K562 (cell line): Measurements from ENCODE around the gene MRPL52. TPM values are rescaled to one million over a fixed set of nuclear protein-coding genes. Genes with fewer than 3 reads are reported as not detected.

Experiments
- BACH1 ChIP-seq: fragments of 200-800 bp; sonication (Bioruptor generic); IDR thresholded peaks from 2 replicates; pipeline ENCODE4 v1.6.1; 2016; ENCODE audit warnings: missing genetic modification characterization, missing compliant biosample characterization
- BRD4 ChIP-seq: fragments of 200-600 bp; sonication (generic); IDR thresholded peaks from 2 replicates; pipeline ENCODE4 v1.6.1; 2017; ENCODE audit warnings: inconsistent platforms
- CUX1 ChIP-seq: fragments of 200-800 bp; sonication (Bioruptor generic); IDR thresholded peaks from 2 replicates; pipeline ENCODE4 v1.6.1; 2016; ENCODE audit warnings: missing genetic modification characterization, missing compliant biosample characterization
- E2F1 ChIP-seq: sonication (generic); formaldehyde crosslinking; IDR thresholded peaks from 2 replicates; pipeline ENCODE4 v1.8.1; 2023; ENCODE audit warnings: mild to moderate bottlenecking, missing genetic modification reagents, moderate library complexity
- KLF1 ChIP-seq: fragments of 450-650 bp; IDR thresholded peaks from 2 replicates; pipeline ENCODE4 v1.6.1; 2016; ENCODE audit warnings: missing genetic modification characterization, missing compliant biosample characterization
- RREB1 ChIP-seq: fragments of 250-450 bp; sonication (Bioruptor Pico); IDR thresholded peaks from 2 replicates; pipeline ENCODE4 v1.4.0; 2020
- SMARCA5 ChIP-seq: fragments of 450-650 bp; IDR thresholded peaks from 2 replicates; pipeline ENCODE4 v1.6.1; 2016
- USF1 ChIP-seq: sonication (generic); formaldehyde crosslinking; IDR thresholded peaks from 2 replicates; pipeline ENCODE4 v1.9.0; 2022; ENCODE audit warnings: mild to moderate bottlenecking, missing genetic modification reagents
- ZNF830 ChIP-seq: fragments of 250-450 bp; sonication (Bioruptor Pico); IDR thresholded peaks from 2 replicates; pipeline ENCODE4 v1.5.0; 2021; ENCODE audit warnings: mild to moderate bottlenecking
- polyA plus RNA-seq, 8 experiments: library from polyadenylated mRNA; depleted of rRNA in 4 of 8; stranded (reverse) in 5 of 8; unstranded in 3 of 8; fragments of >200 nt; fragmentation: Nextera tagmentation in 2 of 8; fragmentation: Illumina TruSeq in 1 of 8; extraction: Ambion mirVana in 2 of 8; extraction: Trizol in 1 of 8; gene quantifications; 2 replicates each; pipeline versions ENCODE4 v1.2.1 to v1.2.3, GENCODE V29; 2011 to 2014; ENCODE audit warnings: inconsistent platforms in 1 of 8, missing spikeins in 1 of 8
- total RNA-seq, 7 experiments: library from RNA; depleted of rRNA in 6 of 7; stranded (reverse); fragments of >200 nt in 6 of 7; fragmentation: Illumina TruSeq in 2 of 7; extraction: Trizol in 2 of 7; gene quantifications; 2 replicates each; pipeline versions ENCODE4 v1.2.1 to v1.2.3, GENCODE V29; 2011 to 2021; ENCODE audit warnings: low replicate concordance in 1 of 7

Gene MRPL52
- total and polyA plus RNA-seq, 9 of the 15 experiments (the other 6 are each of a cell fraction or from before 2014, with no cell fraction given) = 56.5 to 213 (median 168) TPM

- TF ChIP-seq CUX1 (no peak), ZNF830 (CRISPR knock-in tag) (no peak), RREB1 (CRISPR knock-in tag) (no peak), KLF1 (tag) (no peak), BACH1 (tag) (no peak), SMARCA5 (no peak), USF1 (peak; percentile 80), E2F1 (CRISPR knock-in tag) (no peak), BRD4 (no peak)
These were observed 38.4 kb upstream of the MRPL52 start (continued) for GRCh38 chr14:22791301-22791700.
